GM12878 (cell line): ENCODE measurements around the gene TH. TPM values are rescaled to one million over a fixed set of nuclear protein-coding genes. Genes with fewer than 3 reads are reported as not detected.

ENCODE experiments used
- ATAC-seq: fragments of 200-7000 bp; cut with Tn5 transposase; 3 replicates; pipeline ENCODE4 v1.9.1; 2020; ENCODE audit warnings: mild to moderate bottlenecking, moderate library complexity
- BruUV-seq: library from RNA; stranded (reverse); fragments of 400-500 nt; replicated peaks from 2 replicates; lab custom pipeline; 2021; lab: Mats Ljungman, UMichigan
- CTCF ChIA-PET: fragments of 300-600 bp; sonication (Branson Sonifier 250); formaldehyde crosslinking; extraction: SDS; loops from one replicate; lab custom pipeline; 2021; ENCODE audit warnings: inconsistent platforms; lab: Yijun Ruan, JAX
- POLR2A ChIA-PET: fragments of 350-600 bp; formaldehyde crosslinking; extraction: SDS; loops from one replicate; lab custom pipeline; 2021; ENCODE audit warnings: inconsistent platforms; lab: Charles Lee
- RAD21 ChIA-PET: fragments of 300-600 bp; sonication (Branson Sonifier 250); formaldehyde crosslinking; loops from one replicate; lab custom pipeline; 2023; ENCODE audit warnings: antibody characterized with exemption; ENCODE audit not compliant: unreplicated experiment; lab: Charles Lee
- SMC1A ChIA-PET: fragments of 300-600 bp; sonication (Branson Sonifier 250); formaldehyde crosslinking; loops from one replicate; lab custom pipeline; 2023; ENCODE audit not compliant: unreplicated experiment, uncharacterized antibody; lab: Charles Lee
- DNase-seq: peaks from one replicate; pipeline ENCODE4 v3.0.0-alpha.2; 2011; ENCODE audit warnings: low read depth, low spot score
- FAIRE-seq: peaks from 3 replicates; lab custom pipeline; 2011; peaks lifted over from hg19 to GRCh38; lab: Jason Lieb, UNC
- H2AFZ ChIP-seq: 2 replicates; pipeline ENCODE4 v1.6.0; 2011; ENCODE audit warnings: low read depth, low read length, control low read depth; ENCODE audit not compliant: control insufficient read depth
- H3K27ac ChIP-seq: 2 replicates; pipeline ENCODE4 v1.5.1; 2011; ENCODE audit warnings: control low read depth; ENCODE audit not compliant: control insufficient read depth, insufficient read depth
- H3K27me3 ChIP-seq, 2 experiments: replicated peaks in 1 of 2; 2 replicates each; pipeline versions ENCODE4 v1.6.0 to v1.6.1; 2011; ENCODE audit warnings: low read length in 1 of 2; ENCODE audit not compliant: control insufficient read depth in 2 of 2, insufficient read depth in 2 of 2
- H3K36me3 ChIP-seq, 2 experiments: 2 replicates each; pipeline ENCODE4 v1.5.1; 2011; ENCODE audit warnings: low read length in 1 of 2; ENCODE audit not compliant: control insufficient read depth in 2 of 2, insufficient read depth in 2 of 2
- H3K4me1 ChIP-seq: 2 replicates; pipeline ENCODE4 v1.6.1; 2011; ENCODE audit warnings: mild to moderate bottlenecking, low read length, moderate library complexity, mixed read lengths; ENCODE audit not compliant: control insufficient read depth, insufficient read depth
- H3K4me2 ChIP-seq: 2 replicates; pipeline ENCODE4 v1.6.0; 2011; ENCODE audit warnings: control low read depth; ENCODE audit not compliant: control insufficient read depth, insufficient read depth
- H3K4me3 ChIP-seq: fragments of 200-600 bp; sonication (generic); 2 replicates; pipeline ENCODE4 v1.5.1; 2016
- H3K79me2 ChIP-seq: 2 replicates; pipeline ENCODE4 v1.6.0; 2011; ENCODE audit warnings: low read length; ENCODE audit not compliant: control insufficient read depth, insufficient read depth
- H3K9ac ChIP-seq: 2 replicates; pipeline ENCODE4 v1.8.0; 2011; ENCODE audit warnings: low read length, control low read depth, mixed read lengths; ENCODE audit not compliant: control insufficient read depth, insufficient read depth
- H3K9me3 ChIP-seq: replicated peaks from 3 replicates; pipeline ENCODE4 v1.5.1; 2011; ENCODE audit warnings: mild to moderate bottlenecking, low read length; ENCODE audit not compliant: control insufficient read depth, insufficient read depth
- H4K20me1 ChIP-seq: 2 replicates; pipeline ENCODE4 v1.6.0; 2011; ENCODE audit not compliant: control insufficient read depth, insufficient read depth
- CHD2 ChIP-seq: IDR thresholded peaks from 2 replicates; pipeline ENCODE4 v1.6.1; 2011; ENCODE audit warnings: low read depth, low read length, improper control_type of control experiment, borderline replicate concordance
- EED ChIP-seq: sonication (generic); IDR thresholded peaks from 2 replicates; pipeline ENCODE4 v1.6.1; 2016; ENCODE audit warnings: antibody characterized with exemption, low read depth
- EGR1 ChIP-seq, 2 experiments: IDR thresholded peaks; 1 replicate in 1 of 2; 2 replicates in 1 of 2; pipeline ENCODE4 v1.6.1; 2011 to 2012; ENCODE audit warnings: low read depth in 2 of 2, low read length in 2 of 2, borderline replicate concordance in 1 of 2, mild to moderate bottlenecking in 1 of 2, moderate library complexity in 1 of 2
- IRF3 ChIP-seq: fragments of 450-650 bp; IDR thresholded peaks from 2 replicates; pipeline ENCODE4 v1.6.1; 2014; ENCODE audit warnings: mild to moderate bottlenecking
- MXI1 ChIP-seq: fragments of 150-350 bp; IDR thresholded peaks from 2 replicates; pipeline ENCODE4 v1.6.1; 2011; ENCODE audit warnings: low read depth, mild to moderate bottlenecking, inconsistent platforms, low read length, improper control_type of control experiment
- NR2C1 ChIP-seq: fragments of 450-650 bp; IDR thresholded peaks from 2 replicates; pipeline ENCODE4 v1.6.1; 2017; ENCODE audit warnings: antibody characterized with exemption, mild to moderate bottlenecking, moderate library complexity
- RAD51 ChIP-seq: fragments of 450-650 bp; IDR thresholded peaks from 2 replicates; pipeline ENCODE4 v1.6.1; 2016; ENCODE audit warnings: moderate library complexity, mild to moderate bottlenecking, inconsistent platforms
- RBBP5 ChIP-seq: fragments of 200-600 bp; sonication (generic); conservative IDR thresholded peaks from 2 replicates; pipeline ENCODE4 v1.6.1; 2016
- SIX5 ChIP-seq: IDR thresholded peaks from 2 replicates; pipeline ENCODE4 v1.6.1; 2011; ENCODE audit warnings: mild to moderate bottlenecking, low read depth, low read length, moderate library complexity; ENCODE audit not compliant: severe bottlenecking
- SMAD1 ChIP-seq: fragments of 450-650 bp; IDR thresholded peaks from 2 replicates; pipeline ENCODE4 v1.6.1; 2018; ENCODE audit warnings: mild to moderate bottlenecking, low read depth; ENCODE audit not compliant: partially characterized antibody
- STAT3 ChIP-seq: IDR thresholded peaks from 2 replicates; pipeline ENCODE4 v1.6.1; 2011; ENCODE audit warnings: low read depth, low read length, improper control_type of control experiment
- TBL1XR1 ChIP-seq: IDR thresholded peaks from 2 replicates; pipeline ENCODE4 v1.6.1; 2012; ENCODE audit warnings: low read depth, low read length, improper control_type of control experiment
- TCF3 ChIP-seq: IDR thresholded peaks from 2 replicates; pipeline ENCODE4 v1.6.1; 2012; ENCODE audit warnings: low read depth, mild to moderate bottlenecking, low read length, borderline replicate concordance; ENCODE audit not compliant: insufficient read depth
- WGBS: methylation state at CpG from one replicate; pipeline ENCODE4 v1.1.6; 2016; ENCODE audit warnings: low lambda C conversion rate; ENCODE audit not compliant: insufficient replicate concordance, insufficient coverage; ENCODE audit errors: missing lambda C conversion rate; 5-methylcytosine and 5-hydroxymethylcytosine counted together
- in situ Hi-C: fragments of 300-500 bp; cut with MboI; formaldehyde crosslinking; loops from 9 replicates; pipeline ENCODE4 v1.14.3; 2018; ENCODE audit warnings: mixed read lengths
- intact Hi-C: fragments of 100-400 bp; cut with micrococcal nuclease; formaldehyde crosslinking; loops from one replicate; pipeline ENCODE4 v1.14.2; 2022; ENCODE audit not compliant: unreplicated experiment
- polyA plus RNA-seq, 11 experiments: library from polyadenylated mRNA; depleted of rRNA in 4 of 11; unstranded in 6 of 11; stranded (reverse) in 5 of 11; fragments of >200 nt; fragmentation: Nextera tagmentation in 4 of 11; fragmentation: Illumina TruSeq in 1 of 11; extraction: Ambion mirVana in 4 of 11; extraction: Trizol in 1 of 11; gene quantifications; 1 replicate in 1 of 11; 2 replicates in 10 of 11; pipeline versions ENCODE4 v1.2.1 to v1.2.3, GENCODE V29; 2011 to 2016; ENCODE audit warnings: inconsistent platforms in 2 of 11, missing spikeins in 2 of 11, low read depth in 1 of 11
- total RNA-seq, 4 experiments: library from RNA; depleted of rRNA in 3 of 4; stranded (reverse); fragments of >200 nt in 3 of 4; fragmentation: Illumina TruSeq in 1 of 4; extraction: Trizol in 1 of 4; gene quantifications; 2 replicates each; pipeline versions ENCODE4 v1.2.1 to v1.2.3, GENCODE V29; 2013 to 2021
- TF ChIP-seq, protein P1 (sequence below): IDR thresholded peaks from 2 replicates; pipeline ENCODE4 v1.6.1; 2011; ENCODE audit warnings: low read depth, mild to moderate bottlenecking, low read length, moderate library complexity, borderline replicate concordance; ENCODE audit errors: extremely low read depth
- TF ChIP-seq, protein P2 (sequence below): fragments of 450-650 bp; IDR thresholded peaks from 2 replicates; pipeline ENCODE4 v1.6.1; 2018; ENCODE audit warnings: borderline replicate concordance, mild to moderate bottlenecking; ENCODE audit not compliant: partially characterized antibody

TH gene
- total and polyA plus RNA-seq, 10 of the 15 experiments (the other 5 are each of a cell fraction or from before 2014, with no cell fraction given): not detected

- no peaks in the 10 kb centered on the region for H3K27me3 ChIP-seq
- ChIA-PET RAD21 (interaction anchor here (0.9 kb wide), 1 partner anchor 14 kb away, joined by 3 read pairs; no protein-coding TSS in a partner anchor), CTCF (no interaction called here), SMC1A (no interaction called here), POLR2A (no interaction called here)
- TF ChIP-seq TCF3 (no peak), SMAD1 (no peak), NR2C1 (no peak), STAT3 (no peak), IRF3 (no peak), RBBP5 (no peak), MXI1 (no peak), TBL1XR1 (no peak), CHD2 (no peak), SIX5 (no peak), RAD51 (no peak), EED (no peak), EGR1 (IDR thresholded peaks at IDR 0.05; ENCODE audit: borderline replicate concordance in 1 of 2, low read depth in 2 of 2, low read length in 2 of 2) (no peak)
- TF ChIP-seq, protein P1, sequence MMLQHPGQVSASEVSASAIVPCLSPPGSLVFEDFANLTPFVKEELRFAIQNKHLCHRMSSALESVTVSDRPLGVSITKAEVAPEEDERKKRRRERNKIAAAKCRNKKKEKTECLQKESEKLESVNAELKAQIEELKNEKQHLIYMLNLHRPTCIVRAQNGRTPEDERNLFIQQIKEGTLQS: no peak
- TF ChIP-seq, protein P2, sequence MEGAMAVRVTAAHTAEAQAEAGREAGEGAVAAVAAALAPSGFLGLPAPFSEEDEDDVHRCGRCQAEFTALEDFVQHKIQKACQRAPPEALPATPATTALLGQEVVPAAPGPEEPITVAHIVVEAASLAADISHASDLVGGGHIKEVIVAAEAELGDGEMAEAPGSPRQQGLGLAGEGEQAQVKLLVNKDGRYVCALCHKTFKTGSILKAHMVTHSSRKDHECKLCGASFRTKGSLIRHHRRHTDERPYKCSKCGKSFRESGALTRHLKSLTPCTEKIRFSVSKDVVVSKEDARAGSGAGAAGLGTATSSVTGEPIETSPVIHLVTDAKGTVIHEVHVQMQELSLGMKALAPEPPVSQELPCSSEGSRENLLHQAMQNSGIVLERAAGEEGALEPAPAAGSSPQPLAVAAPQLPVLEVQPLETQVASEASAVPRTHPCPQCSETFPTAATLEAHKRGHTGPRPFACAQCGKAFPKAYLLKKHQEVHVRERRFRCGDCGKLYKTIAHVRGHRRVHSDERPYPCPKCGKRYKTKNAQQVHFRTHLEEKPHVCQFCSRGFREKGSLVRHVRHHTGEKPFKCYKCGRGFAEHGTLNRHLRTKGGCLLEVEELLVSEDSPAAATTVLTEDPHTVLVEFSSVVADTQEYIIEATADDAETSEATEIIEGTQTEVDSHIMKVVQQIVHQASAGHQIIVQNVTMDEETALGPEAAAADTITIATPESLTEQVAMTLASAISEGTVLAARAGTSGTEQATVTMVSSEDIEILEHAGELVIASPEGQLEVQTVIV: no peak
- no TSS peak for BruUV-seq
- no peaks in the 10 kb centered on the region for H3K4me1 ChIP-seq
- H3K27ac ChIP-seq: no peak overlapping the region
- H3K4me3 ChIP-seq: no peak overlapping the region
- H2AFZ ChIP-seq: no peak overlapping the region
- H4K20me1 ChIP-seq: no peaks in the 10 kb centered on the region
- FAIRE-seq (no peak), ATAC-seq (no peak), DNase-seq (no peak)
- no peaks in the 10 kb centered on the region for H3K36me3 ChIP-seq
- H3K9ac ChIP-seq: no peak overlapping the region
- intact Hi-C loops (no loop called here), in situ Hi-C loops (no loop called here)
- no peaks in the 10 kb centered on the region for H3K79me2 ChIP-seq
- H3K9me3 ChIP-seq: no peaks in the 10 kb centered on the region
- H3K4me2 ChIP-seq: no peak overlapping the region
- WGBS: 47% methylated on average over 13 of the region's 13 CpGs
Observed at GRCh38 chr11:2165571-2165970, 6.0 kb downstream of the TH start.
